EH (cell line): ENCODE results near the gene NRGN.

ENCODE experiments used
- DNase-seq: peaks from one replicate; pipeline ENCODE4 v3.0.0-alpha.2; 2015; ENCODE audit warnings: low read depth

Gene NRGN

DNA sequence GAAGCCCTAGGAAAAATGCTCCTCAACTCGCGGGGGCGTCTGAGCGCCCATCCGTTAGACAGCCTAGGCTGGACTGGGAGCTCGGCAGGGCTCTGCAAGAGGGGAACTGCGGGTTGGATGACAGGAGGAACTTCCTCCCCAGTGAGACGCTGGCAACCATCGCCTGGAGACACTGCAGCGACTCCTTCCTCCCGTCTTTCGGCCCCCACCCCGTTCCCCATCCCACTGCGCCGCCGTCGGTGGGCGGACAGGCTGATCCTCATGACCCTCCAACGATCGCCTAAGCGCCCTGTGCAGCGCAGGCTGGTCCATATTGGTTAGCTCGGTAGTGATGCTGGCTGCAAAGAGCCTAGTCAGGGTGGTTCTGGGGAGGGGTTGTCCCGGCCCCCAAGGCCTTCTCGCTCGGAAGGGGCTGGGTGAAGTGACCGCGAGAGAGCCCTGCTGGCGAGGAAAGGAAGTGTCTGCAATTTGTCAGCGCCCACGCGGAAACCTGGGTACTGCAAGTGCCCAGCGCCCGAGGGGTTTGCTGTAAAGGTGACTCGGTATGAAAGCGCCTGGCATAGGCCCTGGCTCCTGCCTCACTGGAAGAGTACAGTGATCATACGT, 638 bp downstream of the NRGN start:
- peak; percentile 38 for DNase-seq

DNA sequence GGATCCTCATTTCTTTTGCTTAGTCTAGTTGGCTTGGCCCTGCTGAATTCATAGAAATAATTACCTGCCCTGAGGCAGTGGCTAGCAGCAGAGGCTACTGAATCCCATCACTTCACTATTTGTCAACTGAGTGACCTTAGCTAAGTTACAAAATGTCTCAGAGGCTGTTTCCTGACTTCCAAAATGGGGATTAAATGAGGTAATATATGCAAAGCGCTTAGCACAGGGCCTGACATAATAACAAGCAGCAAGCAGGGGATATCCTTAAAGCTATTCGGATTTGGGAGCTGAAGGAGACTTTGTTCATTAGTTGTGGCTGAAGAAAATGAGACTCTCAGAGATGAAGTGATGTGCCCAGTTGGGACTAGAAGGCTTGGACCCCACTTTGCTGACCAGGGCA, 2.8 kb downstream of the NRGN start:
- DNase-seq, result no peak

DNA sequence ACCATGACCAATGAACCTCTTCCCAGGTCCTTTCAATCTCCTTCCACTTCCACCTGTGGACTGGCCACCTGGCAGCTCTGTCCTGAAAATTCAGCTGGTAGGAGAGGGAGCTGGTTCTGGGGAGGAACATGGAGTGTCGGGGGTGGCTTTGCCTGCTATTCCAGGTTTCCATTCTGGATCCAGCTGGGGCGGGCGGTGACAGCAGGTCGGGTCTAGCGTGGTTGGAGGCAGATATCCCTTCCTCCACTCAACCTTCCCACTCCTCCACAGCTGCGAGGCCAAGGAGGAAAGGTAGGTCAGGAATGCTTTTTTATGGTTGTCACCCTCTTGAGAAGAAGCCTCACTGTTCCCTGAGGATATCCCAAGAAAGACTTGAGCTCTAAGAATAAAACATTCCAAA, 3.3 kb downstream of the NRGN start:
- no peak for DNase-seq

DNA sequence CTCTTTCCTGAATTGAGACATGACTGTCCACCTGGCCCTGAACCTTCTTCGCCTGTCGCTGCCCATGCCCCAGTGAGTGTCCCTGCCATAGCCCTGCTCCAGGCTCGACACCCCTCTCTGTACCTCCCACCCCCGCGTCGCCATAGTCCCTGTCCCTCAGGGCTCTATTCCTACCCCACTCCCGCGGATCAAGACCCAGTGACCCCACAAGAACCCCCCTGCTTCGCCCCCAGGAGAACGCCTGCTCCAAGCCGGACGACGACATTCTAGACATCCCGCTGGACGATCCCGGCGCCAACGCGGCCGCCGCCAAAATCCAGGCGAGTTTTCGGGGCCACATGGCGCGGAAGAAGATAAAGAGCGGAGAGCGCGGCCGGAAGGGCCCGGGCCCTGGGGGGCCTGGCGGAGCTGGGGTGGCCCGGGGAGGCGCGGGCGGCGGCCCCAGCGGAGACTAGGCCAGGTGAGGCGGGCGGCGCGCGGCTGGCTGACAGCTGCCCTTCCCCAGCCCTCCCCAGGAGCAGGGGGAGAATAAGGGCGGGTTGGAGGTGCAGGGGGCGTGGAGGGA, 5.6 kb downstream of the NRGN start:
- no peak for DNase-seq

DNA sequence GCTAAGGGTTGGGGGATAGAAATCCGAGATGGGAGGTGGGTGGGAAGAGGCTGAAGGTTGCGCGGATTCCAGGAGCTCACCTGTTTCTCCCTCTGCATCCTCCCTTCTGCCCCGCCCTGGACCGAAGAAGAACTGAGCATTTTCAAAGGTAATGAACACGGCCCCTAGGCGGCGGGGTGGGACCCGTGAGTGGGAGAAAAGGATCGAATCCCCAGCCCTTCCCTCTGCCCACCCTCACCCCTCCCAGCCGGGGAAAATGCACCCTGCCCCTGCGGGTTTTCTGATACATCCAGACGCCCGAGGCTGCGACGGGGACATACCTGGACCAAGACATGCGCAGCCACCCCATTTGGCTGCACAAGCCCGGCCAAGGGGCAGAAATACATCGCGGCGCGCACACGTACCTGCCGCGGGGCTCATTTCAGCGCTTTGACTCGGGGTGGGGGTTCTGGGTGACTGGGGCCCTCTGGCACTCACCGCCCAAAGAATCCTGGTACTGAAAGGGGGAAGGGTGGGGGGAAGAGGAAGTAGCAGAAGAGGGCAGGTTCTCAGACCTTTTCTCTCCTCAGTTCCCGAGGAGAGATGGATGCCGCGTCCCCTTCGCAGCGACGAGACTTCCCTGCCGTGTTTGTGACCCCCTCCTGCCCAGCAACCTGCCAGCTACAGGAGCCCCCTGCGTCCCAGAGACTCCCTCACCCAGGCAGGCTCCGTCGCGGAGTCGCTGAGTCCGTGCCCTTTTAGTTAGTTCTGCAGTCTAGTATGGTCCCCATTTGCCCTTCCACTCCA, 6.3 kb downstream of the NRGN start:
- no peak for DNase-seq

DNA sequence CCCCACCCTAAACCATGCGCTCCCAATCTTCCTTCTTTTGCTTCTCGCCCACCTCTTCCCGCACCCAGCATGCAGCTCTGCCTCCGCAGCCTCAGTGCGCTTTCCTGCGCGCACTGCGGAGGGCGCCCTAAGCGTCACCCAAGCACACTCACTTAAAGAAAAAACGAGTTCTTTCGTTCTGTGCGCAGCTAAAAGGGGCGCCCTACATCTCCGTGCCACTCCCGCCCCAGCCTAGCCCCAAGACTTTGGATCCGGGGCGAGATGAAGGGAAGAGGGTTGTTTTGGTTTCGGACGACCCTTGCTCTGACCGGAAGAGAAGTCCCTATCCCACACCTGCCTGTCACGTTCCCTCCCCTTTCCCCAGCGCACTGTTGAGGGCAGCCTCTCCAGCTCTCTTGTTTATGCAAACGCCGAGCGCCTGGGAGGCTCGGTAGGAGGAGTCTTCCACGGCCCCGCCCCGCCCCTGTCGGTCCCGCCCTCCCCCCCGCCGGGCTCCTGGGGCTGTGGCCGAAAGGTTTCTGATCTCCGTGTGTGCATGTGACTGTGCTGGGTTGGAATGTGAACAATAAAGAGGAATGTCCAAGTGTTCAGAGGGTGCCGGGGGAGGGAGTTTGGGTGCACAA, 7.0 kb downstream of the NRGN start:
- DNase-seq, result peak; percentile 87

DNA sequence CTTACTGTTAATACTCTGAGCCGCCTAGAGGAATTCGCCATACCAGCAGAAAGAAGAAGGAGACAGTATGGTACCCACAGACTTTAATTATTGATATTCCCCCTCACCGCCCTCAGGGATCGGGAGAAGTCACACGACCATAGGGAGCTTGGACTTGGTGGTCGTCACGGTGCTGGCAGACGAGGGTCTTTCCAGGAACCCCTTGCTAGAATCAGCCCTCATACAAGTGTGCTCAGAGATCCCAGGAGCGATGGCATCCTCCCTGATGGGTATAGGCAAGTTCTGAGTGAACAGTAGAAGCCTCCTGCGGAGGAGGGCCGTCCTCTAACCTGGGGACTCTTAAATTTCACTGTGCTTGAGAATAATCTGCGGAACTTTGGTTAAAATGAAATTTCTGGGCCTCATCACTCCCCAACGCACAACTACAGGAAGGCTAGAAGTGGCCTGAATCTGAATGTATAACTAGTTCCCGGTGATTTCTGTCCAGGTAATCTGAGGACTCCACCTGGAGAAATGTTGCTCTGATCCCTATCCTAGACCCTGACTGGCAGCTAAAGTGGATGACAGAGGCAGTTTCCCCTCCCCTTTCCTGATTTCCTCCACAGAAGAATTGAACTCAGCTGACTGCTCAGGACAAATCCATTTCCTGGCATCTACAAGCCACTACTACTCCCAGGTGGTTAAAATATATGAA, 7.8 kb downstream of the NRGN start:
- DNase-seq, result no peak

DNA sequence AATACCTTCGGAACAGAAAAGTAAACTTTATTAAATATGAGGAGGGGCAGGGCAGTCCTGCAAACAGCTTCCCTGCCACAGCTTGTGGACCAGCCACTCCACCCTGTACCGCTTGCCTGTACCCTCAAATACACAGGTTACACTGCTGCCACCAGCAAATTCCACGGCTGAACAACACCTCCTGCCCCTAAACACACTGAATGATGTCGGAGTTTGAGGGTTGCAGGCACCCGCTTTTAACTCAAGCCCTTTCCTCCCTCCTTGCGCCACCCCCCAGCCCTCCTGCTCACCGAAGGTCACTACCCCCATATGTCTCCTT, 8.3 kb downstream of the NRGN start:
- no peak for DNase-seq

DNA sequence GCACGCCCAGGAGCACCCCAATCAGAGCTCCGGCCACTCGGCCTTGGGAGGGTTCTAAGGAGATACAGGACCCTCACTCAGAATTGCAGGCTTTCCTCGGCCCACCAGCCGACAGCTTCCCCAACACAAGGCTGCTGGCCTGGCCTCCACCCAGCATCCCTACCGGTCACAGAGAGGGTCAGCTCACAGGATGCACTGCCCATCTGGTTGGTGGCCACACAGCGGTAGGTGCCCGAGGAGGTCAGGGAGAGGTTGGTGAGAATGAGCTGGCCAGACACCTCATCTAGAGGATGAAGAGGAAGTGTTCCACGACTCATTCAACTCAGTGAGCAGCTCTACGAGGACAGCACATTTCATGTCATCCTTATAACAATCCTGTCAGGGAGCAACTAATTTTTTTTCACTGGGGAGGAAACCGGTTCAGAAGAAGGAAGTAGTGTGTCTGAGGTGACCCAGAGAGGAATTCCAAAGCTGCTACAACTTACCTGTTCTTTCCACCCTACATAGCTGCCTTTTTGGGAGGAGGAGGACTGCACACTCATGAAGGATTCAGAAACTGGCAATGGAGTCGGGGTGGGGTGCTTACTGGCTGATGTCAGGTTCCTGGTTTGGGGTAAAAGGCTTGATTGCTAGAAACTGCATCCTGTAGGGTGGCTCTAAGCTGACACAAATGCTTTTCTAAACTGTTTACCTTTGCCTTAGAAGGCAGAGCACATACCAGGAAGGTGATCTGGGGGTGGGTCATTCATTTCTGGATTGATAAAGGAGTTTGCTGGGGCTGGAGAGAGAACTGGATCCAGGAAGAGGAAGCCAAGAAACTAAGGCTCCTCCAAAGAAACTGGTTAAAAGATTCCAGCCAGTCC, 9.0 kb downstream of the NRGN start:
- DNase-seq, result peak; percentile 49

DNA sequence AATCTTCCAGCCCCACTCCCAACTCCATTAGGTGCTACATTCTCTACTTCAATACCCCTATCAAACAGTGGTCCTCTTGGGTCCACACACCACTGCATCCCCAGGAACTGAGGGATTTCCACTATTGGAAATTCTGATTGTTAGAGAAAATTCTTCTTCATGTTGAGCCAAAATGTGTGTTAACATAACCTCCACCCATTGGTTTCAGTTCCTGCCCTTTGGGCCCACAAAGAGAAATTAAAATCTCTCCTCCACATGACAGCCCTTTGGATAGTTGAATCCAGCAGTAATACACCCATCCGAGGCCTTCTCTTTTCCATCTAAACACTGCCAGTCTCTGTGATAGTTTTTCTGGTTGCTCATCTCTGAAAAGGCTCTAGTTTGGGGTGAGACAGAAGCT, 10.2 kb downstream of the NRGN start:
- no peak for DNase-seq

DNA sequence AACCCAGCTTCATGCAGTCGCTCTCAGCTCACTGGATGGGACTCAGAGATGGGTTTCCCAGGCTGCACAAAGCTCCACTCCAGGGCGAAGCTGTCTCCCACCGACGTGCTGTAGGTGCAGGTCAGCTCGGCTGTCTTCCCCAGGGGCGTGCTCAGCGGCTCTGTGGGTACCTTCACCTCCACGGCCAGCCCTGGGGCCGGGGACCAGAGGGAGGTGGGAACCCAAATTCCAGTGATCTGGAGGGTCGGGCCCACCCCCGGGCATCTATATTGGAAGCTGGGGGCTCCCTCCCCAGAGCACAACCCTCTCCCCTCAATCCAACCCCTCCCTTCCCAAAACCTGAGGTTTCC, 11.6 kb downstream of the NRGN start:
- DNase-seq, result no peak

DNA sequence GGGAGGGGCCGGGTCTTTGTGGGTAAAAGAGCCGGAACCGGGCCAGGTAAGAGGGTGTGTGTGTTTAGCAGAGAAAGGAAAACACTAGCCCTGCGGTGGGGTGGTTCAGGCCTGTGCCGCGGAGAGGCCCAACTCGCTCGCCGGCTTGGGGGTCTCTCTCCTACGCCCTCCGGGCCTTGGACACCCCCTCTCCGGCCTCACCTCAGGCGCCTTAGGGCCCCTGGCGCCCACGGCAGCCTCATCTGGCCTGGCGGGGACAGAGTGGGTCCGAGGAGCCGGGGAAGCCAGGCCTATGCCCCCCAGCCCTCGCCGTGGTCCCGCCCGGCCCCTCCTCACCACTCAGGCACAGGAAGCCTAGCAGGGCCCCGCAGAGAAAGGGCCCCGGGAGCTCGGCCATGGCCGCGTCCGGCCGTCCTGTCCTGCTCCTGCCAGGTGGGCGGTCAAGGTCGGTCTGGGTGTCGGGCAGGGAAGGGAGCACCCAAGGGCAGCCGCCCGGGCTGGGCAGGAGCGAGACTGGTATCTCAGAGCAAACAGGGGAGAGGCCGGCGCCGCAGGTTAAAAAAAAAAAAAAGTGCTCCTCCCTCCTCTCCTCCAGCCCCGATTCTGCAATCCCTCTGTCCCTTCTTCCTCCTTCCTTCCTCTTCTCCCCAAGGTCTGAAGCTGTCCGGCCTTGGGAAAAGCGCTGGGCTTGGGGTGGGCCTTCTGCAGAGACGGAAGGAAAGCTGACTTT, 12.2 kb downstream of the NRGN start, which contains the start of gene VSIG2:
TSS of gene VSIG2 (minus strand) at position 515 of the 730 bp plus-strand sequence. CDS start at position 397, 118 bp downstream.
- DNase-seq, result no peak

DNA sequence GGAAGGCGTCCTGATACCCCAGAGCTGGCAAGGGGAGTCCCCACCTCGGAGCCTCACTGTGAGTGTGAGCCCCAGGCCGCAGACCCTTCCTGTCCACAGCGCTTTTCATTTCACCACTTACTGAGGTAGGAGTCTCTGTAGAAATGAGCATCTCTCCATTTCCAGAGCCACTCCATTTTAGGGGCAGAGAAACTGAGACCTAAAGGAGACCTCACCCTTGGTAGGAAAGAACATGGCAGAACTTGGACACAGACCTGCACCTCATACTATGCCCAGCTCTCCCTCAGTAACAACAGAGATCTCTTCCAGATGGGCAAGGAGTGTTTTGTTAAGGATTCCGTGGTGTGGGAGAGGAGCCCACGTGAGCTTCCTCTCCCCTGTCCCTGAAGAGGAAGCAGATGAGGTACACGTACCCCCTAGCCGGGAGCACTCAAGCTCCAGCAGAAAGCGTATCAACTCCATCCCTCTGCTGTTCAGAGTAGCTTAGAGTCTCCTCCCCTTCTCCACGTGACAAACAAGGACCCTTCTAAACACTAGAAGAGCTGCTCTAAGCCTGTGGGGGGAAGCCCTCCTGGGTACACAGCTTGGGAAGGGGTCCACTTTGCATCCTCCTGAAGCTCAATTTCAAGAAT, 12.8 kb downstream of the NRGN start:
- no peak for DNase-seq

DNA sequence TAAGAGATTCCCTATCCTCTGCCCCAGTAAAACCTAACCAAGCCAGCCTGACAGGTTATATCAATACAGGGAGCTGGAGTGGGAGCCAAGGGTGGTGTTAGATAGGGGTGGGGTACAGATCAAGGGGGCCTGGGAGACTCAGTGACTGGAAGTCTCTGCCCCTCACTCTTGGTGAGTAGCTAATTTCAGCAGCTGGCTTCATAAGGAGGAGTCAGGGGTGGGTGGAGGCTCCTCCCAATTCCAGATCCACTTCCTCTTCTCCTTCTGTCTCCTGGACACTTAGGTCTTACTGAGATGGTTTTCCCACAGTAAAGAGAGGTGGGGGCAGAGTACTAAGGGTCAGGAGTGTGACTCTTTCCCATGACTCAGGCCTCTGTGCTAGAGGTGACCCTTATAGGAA, 13.5 kb downstream of the NRGN start:
- no peak for DNase-seq

DNA sequence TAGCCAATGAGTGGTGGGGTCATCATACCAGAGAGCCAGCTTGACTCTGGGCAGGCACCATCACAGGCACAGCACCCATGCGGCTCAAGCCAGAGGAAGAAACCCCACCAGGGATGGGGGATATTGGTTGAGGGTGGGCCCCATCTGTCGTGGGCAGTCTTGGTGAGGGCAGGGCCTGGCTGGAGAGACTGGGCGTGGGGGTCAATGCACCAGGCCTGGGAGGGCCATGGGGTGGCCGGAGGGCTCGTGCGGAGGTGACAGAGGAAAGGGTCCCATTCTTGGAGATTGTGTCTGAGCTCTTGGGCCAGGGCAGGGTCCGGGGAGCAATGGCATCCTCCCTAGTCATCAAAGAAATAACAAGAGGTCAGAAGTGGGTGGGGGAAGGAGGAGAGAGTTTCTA, 13.9 kb downstream of the NRGN start:
- no peak for DNase-seq

DNA sequence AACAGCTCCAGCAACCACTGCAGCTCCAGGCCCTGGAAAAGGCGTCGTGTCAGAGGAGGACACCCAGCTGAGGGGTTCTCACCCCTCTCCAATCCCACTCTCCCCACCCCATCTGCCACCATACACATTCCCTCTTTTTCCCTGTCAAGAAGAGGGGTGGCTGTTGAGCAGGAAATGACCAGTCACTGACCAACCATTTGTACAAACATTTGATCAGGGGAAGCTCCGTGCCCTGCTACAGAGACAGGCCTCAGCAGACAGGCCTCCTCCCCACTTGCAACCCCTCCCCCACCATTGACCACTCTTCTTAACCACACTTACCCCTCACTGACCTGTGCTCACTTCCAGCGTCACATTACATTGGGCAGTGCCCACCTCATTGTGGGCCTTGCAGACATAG, 14.6 kb downstream of the NRGN start:
- DNase-seq, result peak; percentile 51

DNA sequence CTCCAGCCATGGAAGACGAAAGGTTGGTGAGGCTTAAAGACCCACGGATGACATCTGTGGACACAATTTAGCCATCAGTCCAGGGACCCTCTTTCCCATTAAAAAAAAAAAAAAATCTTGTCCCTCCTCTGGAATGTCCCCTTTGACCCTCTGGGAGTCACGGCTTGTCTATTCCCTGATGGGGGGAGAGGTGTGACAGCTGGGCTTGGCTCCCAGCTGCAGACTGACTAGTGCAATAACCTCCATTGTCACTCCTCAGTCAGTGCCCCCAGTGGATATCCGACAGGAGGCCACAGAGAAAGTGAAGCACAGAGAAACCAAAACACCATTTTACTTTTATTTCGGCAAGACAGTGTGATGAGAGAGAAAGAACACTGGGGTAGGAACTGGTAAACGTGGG, 15.0 kb downstream of the NRGN start:
- DNase-seq, result no peak

DNA sequence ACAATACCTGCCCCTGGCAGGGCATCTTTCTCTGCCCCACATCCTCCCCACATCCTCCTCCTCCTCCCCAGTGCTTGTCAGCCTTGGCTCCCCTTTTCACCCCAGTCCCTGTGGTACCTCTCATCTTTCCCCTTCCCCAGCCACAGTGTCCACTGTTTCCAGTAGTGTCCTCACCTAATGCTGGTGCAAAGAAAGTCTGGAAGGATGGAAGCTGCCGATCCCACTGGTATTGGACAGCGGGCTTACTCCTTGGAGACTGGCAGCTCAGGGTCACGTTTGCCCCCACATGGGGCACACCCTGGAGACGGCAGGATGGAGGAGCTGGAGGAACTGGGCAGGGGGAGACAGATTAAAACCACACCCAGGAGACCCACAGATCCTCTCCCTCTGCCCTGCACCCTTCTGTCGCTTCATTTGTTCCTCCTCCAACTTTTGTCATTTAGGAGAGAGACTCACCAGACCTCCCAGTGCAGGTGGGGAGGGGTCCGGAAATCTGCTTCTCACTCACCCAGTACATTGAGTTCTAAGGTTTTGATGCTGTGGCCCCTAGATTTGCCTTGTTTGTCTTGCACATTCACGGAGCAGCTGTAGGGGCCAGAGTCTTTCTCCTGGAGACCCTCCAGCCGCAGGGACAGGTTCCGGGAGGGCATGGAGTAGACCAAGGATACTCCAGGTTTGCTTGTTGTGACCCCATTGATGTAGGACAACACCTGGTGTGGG, 16.5 kb downstream of the NRGN start:
- no peak for DNase-seq

DNA sequence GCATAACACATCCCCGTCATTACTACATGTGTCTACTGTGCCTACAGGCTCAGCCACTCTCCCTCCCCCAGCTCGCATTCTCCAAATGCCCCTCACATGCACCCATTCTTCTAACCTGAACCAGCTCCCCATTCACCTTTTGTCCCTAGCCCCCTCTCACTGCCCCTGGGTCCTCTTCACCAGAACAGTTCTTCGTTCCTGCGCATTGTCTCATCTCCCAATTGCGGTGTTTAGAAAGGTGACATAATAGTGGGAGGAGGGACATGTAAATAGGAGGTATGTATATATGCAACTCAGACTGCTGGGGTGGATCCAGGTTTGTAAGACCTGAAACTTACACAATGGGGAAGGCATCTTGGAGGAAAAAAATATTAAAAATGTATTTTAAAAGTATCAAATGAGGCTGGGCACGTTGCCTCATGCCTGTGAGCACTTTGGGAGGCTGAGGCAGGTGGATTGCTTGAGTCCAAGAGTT, 17.0 kb downstream of the NRGN start:
- DNase-seq, result no peak

DNA sequence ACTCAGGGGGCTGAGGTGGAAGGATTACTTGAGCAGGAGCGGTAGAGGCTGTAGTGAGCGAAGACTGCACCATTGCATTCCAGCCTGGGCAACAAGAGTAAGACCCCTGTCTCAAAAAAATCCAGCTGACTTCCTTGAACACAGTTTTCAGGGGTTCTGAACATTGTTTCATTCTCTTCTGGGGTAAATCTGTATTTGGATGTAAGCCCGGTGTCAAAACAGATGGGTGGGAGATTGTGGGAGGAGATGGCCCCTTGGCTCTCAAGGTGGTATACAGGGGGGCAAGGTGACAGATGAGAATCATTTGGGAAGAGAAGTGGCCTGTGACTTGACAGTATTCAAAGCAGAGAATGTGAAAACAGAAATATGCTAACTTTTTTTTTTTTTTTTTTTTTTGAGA, 17.6 kb downstream of the NRGN start:
- DNase-seq, result no peak
